ENCODE results near the gene SAMSN1. TPM values are rescaled to one million over a fixed set of nuclear protein-coding genes. Genes with fewer than 3 reads are reported as not detected.

Gene SAMSN1
- total RNA-seq, 3 donors from 2014 or later (not counting 1 experiment from before 2014, with no cell fraction given): 17.7 to 101 (median 18.2) TPM

DNA sequence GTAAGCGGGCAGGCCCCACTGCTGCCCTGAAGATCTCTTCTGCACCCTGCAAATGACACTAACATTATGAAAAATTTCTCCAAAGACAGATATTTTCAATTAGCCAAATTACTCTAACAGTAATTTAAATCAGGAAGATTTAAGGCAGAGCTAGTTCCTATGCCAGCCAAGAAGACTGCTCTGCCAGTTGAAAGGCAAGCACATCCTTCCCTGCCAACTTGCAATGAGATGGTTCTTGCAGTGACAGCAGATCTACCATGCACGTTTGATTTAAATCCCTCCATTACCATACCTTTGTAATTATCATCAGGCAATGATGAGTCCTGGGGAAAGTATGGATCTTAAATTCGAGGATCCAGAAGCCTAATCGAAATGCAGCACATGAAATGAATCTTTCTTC, 76.5 kb downstream of the SAMSN1 start:
- 95% methylated on average over 3 of the region's 4 CpGs for WGBS (ENCODE audit: insufficient coverage)
- TF ChIP-seq, protein P1, sequence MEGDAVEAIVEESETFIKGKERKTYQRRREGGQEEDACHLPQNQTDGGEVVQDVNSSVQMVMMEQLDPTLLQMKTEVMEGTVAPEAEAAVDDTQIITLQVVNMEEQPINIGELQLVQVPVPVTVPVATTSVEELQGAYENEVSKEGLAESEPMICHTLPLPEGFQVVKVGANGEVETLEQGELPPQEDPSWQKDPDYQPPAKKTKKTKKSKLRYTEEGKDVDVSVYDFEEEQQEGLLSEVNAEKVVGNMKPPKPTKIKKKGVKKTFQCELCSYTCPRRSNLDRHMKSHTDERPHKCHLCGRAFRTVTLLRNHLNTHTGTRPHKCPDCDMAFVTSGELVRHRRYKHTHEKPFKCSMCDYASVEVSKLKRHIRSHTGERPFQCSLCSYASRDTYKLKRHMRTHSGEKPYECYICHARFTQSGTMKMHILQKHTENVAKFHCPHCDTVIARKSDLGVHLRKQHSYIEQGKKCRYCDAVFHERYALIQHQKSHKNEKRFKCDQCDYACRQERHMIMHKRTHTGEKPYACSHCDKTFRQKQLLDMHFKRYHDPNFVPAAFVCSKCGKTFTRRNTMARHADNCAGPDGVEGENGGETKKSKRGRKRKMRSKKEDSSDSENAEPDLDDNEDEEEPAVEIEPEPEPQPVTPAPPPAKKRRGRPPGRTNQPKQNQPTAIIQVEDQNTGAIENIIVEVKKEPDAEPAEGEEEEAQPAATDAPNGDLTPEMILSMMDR (IDR thresholded peaks at IDR 0.05): no peak
- Mint-ChIP-seq H3K4me1 (no peaks in the 10 kb centered on the region), H3K9me3 (no peaks in the 10 kb centered on the region), H3K36me3 (no peaks in the 10 kb centered on the region), H3K27me3 (ENCODE audit: low read depth in 2 of 2) (peaks cover 0 to 2% of the 10 kb centered on the region in 2 donors), H3K4me3 (no peak overlapping the region), H3K27ac (no peak overlapping the region)
- Histone ChIP-seq H3K4me3 (ENCODE audit: low read length) (no peak overlapping the region), H3K4me1 (ENCODE audit: control insufficient read depth, insufficient read depth, low read length) (no peaks in the 10 kb centered on the region), H3K9me3 (ENCODE audit: control insufficient read depth, insufficient read depth, low read length) (no peaks in the 10 kb centered on the region), H3K27me3 (ENCODE audit: control insufficient read depth, insufficient read depth, low read length) (no peaks in the 10 kb centered on the region), H3K27ac (ENCODE audit: low read length) (no peak overlapping the region), H3K36me3 (ENCODE audit: control insufficient read depth, insufficient read depth, low read length) (no peaks in the 10 kb centered on the region)
- intact Hi-C loops (cut with micrococcal nuclease): no loop called here
- ATAC-seq (no peak), DNase-seq (no peak)

- H3K4me3 Mint-ChIP-seq: no peak overlapping the region
- H3K4me1 Mint-ChIP-seq: no peaks in the 10 kb centered on the region
- Histone ChIP-seq H3K9me3 (ENCODE audit: control insufficient read depth, insufficient read depth, low read length) (no peaks in the 10 kb centered on the region), H3K4me3 (ENCODE audit: low read length) (no peak overlapping the region), H3K36me3 (ENCODE audit: control insufficient read depth, insufficient read depth, low read length) (no peaks in the 10 kb centered on the region), H3K27ac (ENCODE audit: low read length) (no peak overlapping the region), H3K4me1 (ENCODE audit: control insufficient read depth, insufficient read depth, low read length) (no peaks in the 10 kb centered on the region), H3K27me3 (ENCODE audit: control insufficient read depth, insufficient read depth, low read length) (no peaks in the 10 kb centered on the region)
- no CpG with 5 or more reads among the region's 1 CpG for WGBS (ENCODE audit: insufficient coverage)
- H3K27me3 Mint-ChIP-seq (ENCODE audit: low read depth in 2 of 2): peaks cover 0 to 10% of the 10 kb centered on the region in 2 donors
- TF ChIP-seq, protein P1 (IDR thresholded peaks at IDR 0.05): no peak
- intact Hi-C loops (cut with micrococcal nuclease): no loop called here
- H3K9me3 Mint-ChIP-seq: no peaks in the 10 kb centered on the region
- no peaks in the 10 kb centered on the region for H3K36me3 Mint-ChIP-seq
- ATAC-seq (no peak), DNase-seq (no peak)
- no peak overlapping the region for H3K27ac Mint-ChIP-seq
Observed at GRCh38 chr21:14466715-14467114, 79.4 kb downstream of the SAMSN1 start.

- peaks cover 8 to 9% of the 10 kb centered on the region in 2 donors for H3K4me1 Mint-ChIP-seq
- H3K4me3 Mint-ChIP-seq: no peak overlapping the region
- no peak overlapping the region for H3K4me3 ChIP-seq (ENCODE audit: low read length)
- H3K4me1 ChIP-seq (ENCODE audit: control insufficient read depth, insufficient read depth, low read length): no peaks in the 10 kb centered on the region
- WGBS (ENCODE audit: insufficient coverage): 83% methylated on average over 2 of the region's 3 CpGs
- no peaks in the 10 kb centered on the region for H3K9me3 Mint-ChIP-seq
- H3K36me3 ChIP-seq (ENCODE audit: control insufficient read depth, insufficient read depth, low read length): no peaks in the 10 kb centered on the region
- no peaks in the 10 kb centered on the region for H3K27me3 ChIP-seq (ENCODE audit: control insufficient read depth, insufficient read depth, low read length)
- intact Hi-C loops (cut with micrococcal nuclease): no loop called here
- no peak overlapping the region for H3K27ac ChIP-seq (ENCODE audit: low read length)
- no peak for ATAC-seq
- no peaks in the 10 kb centered on the region for H3K36me3 Mint-ChIP-seq
- H3K9me3 ChIP-seq (ENCODE audit: control insufficient read depth, insufficient read depth, low read length): no peaks in the 10 kb centered on the region
- H3K27ac Mint-ChIP-seq: no peak overlapping the region
- no peak for DNase-seq
- TF ChIP-seq, protein P1 (IDR thresholded peaks at IDR 0.05): no peak
- H3K27me3 Mint-ChIP-seq (ENCODE audit: low read depth in 2 of 2): peaks cover 0 to 5% of the 10 kb centered on the region in 2 donors
Observed at GRCh38 chr21:14457762-14458161, 88.4 kb downstream of the SAMSN1 start.

GRCh38 chr21:14456911-14457310, 89.2 kb downstream of the SAMSN1 start:
- H3K9me3 ChIP-seq (ENCODE audit: control insufficient read depth, insufficient read depth, low read length): no peaks in the 10 kb centered on the region
- H3K4me1 ChIP-seq (ENCODE audit: control insufficient read depth, insufficient read depth, low read length): no peaks in the 10 kb centered on the region
- no peaks in the 10 kb centered on the region for H3K36me3 ChIP-seq (ENCODE audit: control insufficient read depth, insufficient read depth, low read length)
- H3K27ac Mint-ChIP-seq: no peak overlapping the region
- H3K36me3 Mint-ChIP-seq: no peaks in the 10 kb centered on the region
- WGBS (ENCODE audit: insufficient coverage): no CpG with 5 or more reads among the region's 1 CpG
- DNase-seq (no peak), ATAC-seq (no peak)
- H3K4me3 Mint-ChIP-seq: no peak overlapping the region
- peaks cover 8 to 9% of the 10 kb centered on the region in 2 donors for H3K4me1 Mint-ChIP-seq
- H3K27ac ChIP-seq (ENCODE audit: low read length): no peak overlapping the region
- peaks cover 0 to under 1% of the 10 kb centered on the region in 2 donors for H3K27me3 Mint-ChIP-seq (ENCODE audit: low read depth in 2 of 2)
- intact Hi-C loops (cut with micrococcal nuclease): no loop called here
- H3K27me3 ChIP-seq (ENCODE audit: control insufficient read depth, insufficient read depth, low read length): no peaks in the 10 kb centered on the region
- H3K4me3 ChIP-seq (ENCODE audit: low read length): no peak overlapping the region
- H3K9me3 Mint-ChIP-seq: no peaks in the 10 kb centered on the region
- TF ChIP-seq, protein P1 (IDR thresholded peaks at IDR 0.05): no peak
